Measurements from ENCODE around the gene RRP8.

Gene RRP8

GRCh38 chr11:6616596-6617250 lies 13.3 kb upstream of the RRP8 start:
- no peak for DNase-seq

DNA sequence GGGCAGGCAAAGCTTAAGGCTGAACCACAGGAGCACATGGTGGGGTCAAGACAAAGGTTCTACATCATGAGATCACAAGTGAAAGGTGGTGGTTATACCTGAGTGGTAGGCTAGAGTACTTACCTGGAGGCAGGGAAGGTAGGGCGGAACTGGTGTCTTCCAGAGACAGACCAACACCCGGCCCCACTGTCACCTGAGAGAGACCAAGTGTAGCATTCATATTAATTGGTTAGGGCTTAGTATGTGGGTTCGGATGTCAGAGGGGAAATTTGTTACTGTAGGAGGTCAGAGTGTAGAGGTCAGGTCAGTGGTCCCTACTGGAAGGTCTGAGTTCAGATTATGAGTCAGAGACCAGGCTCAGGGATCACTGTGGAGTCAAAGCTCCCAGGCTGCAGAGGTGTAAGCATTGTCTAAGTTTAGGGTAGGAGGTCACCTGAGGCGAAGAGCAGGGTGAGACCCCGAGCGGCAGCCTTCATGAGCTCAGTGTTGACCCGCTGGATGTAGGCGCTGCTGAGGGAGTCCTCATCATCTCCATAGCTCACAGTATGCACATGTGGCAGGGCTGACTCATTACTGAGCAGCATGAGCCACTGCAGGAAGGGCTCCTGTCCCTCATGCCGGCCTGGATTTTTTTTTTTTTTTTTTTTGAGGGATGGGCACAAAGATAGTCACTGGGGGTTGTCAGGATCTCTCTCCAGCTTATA lies 12.6 kb upstream of the RRP8 start:
- DNase-seq: no peak

- no peak for DNase-seq
Observed at GRCh38 chr11:6615046-6615445, 11.6 kb upstream of the RRP8 start.

DNA sequence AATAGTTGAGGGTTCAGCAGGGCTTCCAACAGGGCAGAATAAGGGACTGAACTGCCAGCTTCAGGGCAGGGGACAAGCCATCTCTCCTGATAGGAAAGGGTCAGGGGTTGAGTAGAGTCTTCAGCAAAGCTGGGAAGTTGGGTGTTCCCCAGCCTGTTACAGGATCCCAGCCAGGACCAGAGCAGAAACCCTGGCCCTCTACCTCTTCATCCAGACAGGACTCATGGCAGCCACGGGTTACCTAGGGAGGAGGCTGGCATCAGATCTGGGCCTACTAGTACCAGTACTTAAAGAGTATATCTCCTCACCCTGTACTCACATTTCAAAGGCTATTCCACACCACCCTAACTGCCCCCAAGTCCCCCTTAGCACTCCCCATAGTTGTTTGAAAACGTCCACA lies 11.0 kb upstream of the RRP8 start:
- no peak for DNase-seq

DNA sequence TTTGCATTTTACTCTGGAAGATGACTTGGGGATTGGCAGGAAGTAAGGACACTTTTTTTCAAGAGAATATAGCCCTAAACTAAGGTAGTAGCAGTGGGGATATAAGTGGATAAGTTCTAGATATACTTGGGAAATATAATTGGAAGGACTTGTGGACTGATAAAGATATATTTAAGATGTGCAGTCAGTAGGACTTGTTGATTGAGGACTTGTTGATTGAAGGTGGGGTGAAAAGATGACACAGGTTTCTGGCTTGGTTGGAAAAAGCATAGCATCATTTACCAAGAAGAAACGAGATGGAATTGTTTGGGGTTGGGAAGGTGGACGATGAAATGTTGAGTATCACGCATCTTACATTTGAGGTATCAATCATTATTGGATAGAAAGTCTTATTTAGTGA lies 10.1 kb upstream of the RRP8 start:
- no peak for DNase-seq

DNA sequence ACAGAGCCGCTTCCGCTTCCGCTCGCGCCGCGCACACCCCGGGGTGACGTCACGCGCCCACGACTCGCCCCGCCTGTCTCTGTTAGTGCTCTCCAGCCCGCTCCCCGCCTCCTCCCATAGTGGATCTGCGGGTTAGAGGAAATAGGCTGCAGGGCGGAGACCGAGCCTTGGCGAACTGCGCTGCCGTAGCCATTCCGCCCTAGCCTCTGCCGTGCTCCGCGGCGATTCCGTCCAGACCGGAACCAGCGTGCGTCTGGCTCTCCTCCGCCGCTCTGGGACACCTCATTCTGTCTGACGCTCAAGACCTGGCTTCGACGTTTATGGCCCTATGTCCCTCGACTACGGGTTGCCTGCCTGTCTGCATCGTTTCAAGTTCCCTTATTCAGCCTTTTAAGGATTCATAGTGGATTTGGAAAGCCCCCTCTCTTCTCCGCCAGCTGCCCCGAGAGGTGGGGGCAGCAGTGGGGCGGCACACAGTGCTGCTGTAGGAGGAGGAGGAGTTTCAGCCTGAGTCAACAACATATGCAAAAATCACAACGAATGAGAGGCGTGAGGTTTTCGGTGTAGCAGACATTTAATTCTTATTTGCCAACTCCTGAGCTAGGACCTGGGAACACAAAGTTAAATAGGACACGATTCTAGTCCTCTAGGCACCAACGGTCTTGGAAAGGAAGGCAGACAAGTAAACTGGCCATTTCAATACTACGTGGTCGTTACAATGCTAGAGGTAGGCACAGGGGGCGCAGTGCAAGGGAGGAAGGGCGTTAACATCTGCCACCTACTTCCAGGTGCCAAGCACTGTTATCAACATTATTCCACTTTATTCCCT lies 9.0 kb upstream of the RRP8 start, which contains the start of gene TAF10:
Gene TAF10 (minus strand): TSS at position 4 of the 829 bp plus-strand sequence. CDS start 27 bp downstream, outside the sequence.
- peak; percentile 92 for DNase-seq

DNA sequence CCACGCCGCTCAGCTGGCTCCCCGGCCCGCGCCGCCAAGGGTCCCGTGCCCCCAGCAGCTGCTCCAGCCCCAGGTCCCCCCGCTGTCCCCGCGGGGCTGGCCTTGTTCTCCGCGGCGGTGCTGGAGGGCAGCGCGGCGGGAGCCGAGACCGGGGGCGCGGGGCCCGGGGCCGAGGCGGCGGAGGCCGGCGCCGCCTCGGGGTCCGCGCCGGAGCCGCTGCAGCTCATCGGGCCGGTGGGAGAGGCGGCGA lies 8.5 kb upstream of the RRP8 start:
- DNase-seq: no peak

DNA sequence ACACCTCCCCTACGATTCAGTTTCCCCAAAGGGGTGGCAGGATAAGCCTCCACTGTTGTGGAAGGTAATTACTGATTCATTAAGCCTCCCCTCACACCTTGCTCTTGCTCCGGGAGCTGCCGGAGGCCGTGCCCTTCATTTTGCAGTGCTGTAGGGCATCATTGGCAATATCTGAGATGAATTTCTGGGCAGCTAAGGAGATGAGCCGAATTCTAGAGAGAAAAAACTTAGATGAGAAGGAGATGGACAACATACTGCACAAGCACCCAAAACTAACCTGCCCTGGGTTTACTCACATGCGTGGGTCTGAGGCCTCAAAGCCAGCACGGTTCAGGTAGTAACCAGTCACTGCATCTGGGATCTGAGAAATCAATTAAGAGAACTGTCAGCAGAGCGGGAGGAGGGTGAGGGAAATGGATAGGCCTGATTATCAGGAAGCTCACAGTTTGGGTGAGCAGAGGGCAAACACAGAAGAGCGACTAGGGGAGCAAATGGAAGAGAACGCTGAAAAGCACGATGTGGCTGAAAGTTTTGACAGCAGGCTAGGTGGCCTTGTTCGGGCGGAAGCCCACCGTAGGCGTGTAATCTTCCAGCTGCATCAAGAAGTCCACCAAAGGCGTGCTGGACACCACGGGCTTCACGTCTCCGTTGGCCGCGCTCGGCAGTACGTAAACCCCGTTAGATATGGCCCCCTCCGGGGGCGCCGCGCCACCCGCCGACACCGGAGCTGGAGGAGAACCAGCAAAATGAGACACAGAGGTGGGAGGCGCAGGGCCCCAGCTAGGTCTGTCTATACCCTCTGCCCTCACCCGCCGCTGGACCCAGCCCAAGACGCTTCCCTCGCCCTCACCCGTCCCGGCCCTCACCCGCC lies 7.9 kb upstream of the RRP8 start:
- no peak for DNase-seq

GRCh38 chr11:6610591-6610990 lies 7.2 kb upstream of the RRP8 start:
- no peak for DNase-seq

DNA sequence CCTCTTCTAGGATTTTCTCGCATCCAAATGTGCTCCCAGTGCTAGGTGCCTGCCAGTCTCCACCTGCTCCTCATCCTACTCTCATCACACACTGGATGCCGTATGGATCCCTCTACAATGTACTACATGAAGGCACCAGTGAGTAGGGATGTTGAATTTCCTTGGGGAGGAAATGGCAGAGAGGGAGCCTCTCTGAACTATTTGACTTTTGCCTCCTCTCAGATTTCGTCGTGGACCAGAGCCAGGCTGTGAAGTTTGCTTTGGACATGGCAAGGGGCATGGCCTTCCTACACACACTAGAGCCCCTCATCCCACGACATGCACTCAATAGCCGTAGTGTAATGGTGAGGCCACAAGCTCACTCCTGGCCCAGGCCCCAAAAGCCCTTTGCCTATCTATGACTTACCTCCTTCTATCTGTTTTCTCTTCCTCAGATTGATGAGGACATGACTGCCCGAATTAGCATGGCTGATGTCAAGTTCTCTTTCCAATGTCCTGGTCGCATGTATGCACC lies 6.1 kb upstream of the RRP8 start:
- DNase-seq: no peak

GRCh38 chr11:6608726-6609501 lies 5.5 kb upstream of the RRP8 start:
- DNase-seq: no peak

GRCh38 chr11:6608011-6608410 lies 4.6 kb upstream of the RRP8 start:
- DNase-seq: no peak

GRCh38 chr11:6607190-6607795 lies 3.9 kb upstream of the RRP8 start:
- DNase-seq: no peak

DNA sequence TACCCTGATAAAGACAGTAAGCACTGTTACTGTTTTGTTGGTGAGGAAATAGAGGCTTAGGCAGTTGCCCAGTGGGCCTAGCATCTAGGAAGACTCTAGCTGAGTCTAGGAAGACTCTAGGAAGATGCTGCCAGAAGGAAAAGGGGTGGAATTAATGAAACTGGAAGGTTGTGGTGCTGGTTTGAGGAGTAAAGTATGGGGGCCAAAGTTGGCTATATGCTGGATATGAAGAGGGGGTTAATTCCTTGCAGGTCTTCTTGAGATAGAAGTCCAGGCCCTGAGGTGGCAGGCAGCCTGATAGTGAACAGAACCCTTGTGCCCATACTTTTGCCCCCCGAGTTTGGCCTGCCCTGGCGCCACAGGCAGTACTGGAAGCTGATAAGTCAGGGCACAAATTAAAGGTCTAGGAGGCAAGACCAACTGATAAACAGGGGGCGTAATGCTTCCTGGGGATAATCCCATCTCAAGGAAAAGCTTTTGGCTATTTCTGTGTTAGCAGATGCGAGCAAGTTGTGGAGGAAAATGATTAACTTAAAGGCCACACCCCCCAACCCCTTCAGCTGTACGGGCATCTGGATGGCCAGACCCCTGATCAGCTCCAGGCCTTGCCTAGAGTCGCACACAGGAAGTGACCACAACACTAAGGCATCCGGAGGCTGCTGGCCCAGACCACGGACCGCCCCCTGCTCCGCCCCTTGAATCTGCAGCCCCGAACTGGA lies 3.2 kb upstream of the RRP8 start:
- no peak for DNase-seq

- no peak for DNase-seq
Observed at GRCh38 chr11:6604790-6605189, 1.4 kb upstream of the RRP8 start.

DNA sequence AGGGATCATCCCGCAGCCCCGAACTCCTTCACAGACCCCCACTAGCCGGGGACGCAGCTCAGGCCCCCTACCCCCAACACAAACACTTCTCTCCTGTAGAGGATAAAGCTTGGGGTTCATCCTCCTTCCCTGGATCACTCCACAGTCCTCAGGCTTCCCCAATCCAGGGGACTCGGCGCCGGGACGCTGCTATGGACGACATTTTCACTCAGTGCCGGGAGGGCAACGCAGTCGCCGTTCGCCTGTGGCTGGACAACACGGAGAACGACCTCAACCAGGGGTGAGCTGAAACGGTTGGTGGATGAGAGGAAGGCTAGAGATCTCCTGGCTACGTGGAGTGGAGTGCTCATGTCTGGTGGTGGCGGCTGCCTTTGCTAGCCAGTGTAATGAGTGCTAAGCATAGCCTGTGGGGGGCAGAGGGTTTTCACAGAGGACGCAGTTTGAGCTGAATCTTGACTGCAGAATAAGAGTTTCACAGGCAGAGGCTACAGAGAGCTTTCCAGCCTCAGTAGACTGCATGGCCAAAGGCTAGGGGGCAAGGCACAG lies 738 bp upstream of the RRP8 start:
- DNase-seq: no peak

DNA sequence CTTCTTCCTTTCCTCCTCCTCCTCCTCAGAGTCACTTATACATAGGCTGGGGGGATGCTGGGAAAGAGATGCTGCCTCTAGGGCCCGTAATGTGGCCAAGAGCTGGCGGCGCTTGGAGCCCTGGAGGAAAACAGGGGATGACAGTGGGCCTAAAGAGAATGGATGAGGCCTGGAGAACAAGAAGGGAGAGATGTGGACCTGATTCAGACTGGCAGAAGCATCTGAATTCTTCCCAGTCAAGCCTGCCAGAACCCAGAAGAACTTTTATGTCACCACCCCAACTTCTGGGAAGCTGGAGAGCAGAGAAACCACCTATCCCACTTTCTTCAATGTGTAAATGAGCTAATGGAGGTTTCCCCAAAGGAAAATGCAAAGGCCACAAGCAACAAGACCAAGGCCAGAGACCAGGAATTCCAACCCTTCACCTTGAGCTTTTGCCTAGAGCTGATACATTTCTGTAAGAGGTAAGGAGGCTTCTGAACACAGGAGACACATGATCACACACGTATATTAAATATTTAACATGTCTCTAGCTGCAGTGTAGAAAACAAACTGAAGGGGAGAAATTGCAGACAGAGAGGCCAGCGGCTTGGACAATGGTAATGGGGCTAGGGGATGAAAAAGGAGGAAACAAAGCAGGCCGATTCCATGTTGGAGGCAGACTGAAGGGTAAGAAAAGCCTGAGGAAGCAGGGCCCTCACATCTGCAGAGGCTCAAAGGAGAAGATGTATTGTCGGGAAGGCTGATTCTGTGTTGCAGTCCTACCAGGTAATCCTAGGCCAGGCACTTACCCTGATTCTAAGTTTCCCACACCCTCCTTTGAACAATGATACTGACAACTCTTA lies 1.1 kb downstream of the RRP8 start:
- no peak for DNase-seq

DNA sequence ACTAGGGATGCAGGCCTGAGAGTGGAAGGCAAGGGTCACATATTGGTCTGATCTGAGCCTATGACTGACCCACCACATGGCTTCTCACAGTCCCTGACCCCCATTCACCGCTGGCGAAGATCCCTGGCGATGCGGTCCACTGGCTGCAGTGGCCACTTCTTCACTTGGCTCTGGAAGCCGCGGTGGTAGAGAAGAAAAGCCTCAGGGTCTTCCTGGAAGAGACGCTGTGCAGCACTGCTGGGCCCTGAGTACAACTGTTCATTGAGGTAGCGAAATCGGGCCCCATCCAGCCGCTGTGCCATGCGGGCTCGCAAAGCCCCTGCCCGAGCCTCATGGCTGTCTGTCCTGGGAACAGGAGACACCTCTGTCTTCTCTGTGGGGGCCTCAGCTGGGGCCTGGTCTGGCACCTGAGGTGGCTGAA lies 2.4 kb downstream of the RRP8 start:
- no peak for DNase-seq

- no peak for DNase-seq
Observed at GRCh38 chr11:6599881-6600390, 3.5 kb downstream of the RRP8 start.
